SK-N-SH (cell line): ENCODE data around the gene ARHGAP42. TPM values are rescaled to one million over a fixed set of nuclear protein-coding genes. Genes with fewer than 3 reads are reported as not detected.
A peak's percentile ranks its signal among the peaks of the same experiment; 100 is the strongest.

Experiments
- CTCF ChIA-PET: fragments of 300-600, 350-600 bp; formaldehyde crosslinking; extraction: SDS; loops from one replicate; lab custom pipeline; 2021; lab: Yijun Ruan, JAX
- POLR2A ChIA-PET: fragments of 350-600 bp; sonication (Branson Sonifier 250); formaldehyde crosslinking; extraction: SDS; loops from one replicate; lab custom pipeline; 2020; ENCODE audit warnings: antibody characterized with exemption, inconsistent platforms; lab: Yijun Ruan, JAX
- DNase-seq: peaks from one replicate; pipeline ENCODE4 v3.0.0; 2012
- H2AFZ ChIP-seq: fragments of 200-600 bp; sonication (generic); 2 replicates; pipeline ENCODE4 v1.8.1; 2016; ENCODE audit warnings: antibody characterized with exemption, mild to moderate bottlenecking, low read depth
- H3F3A ChIP-seq: fragments of 200-600 bp; sonication (generic); replicated peaks from 2 replicates; pipeline ENCODE3; 2016; ENCODE audit warnings: antibody characterized with exemption, mild to moderate bottlenecking; ENCODE audit not compliant: insufficient read depth
- H3K27ac ChIP-seq, 2 experiments: fragments of 200-500 bp in 1 of 2; fragments of 200-600 bp in 1 of 2; sonication (Bioruptor generic) in 1 of 2; sonication (generic), shearing (Covaris generic) in 1 of 2; 2 replicates each; pipeline versions ENCODE4 v1.5.1 to v1.6.1; 2014 to 2016; ENCODE audit warnings: low read depth in 2 of 2, inconsistent platforms in 1 of 2, low read length in 1 of 2, mild to moderate bottlenecking in 1 of 2, mixed read lengths in 1 of 2
- H3K27me3 ChIP-seq: fragments of 200-600 bp; sonication (generic), shearing (Covaris generic); 2 replicates; pipeline ENCODE4 v1.6.1; 2016; ENCODE audit warnings: mixed run types; ENCODE audit not compliant: insufficient read depth
- H3K36me3 ChIP-seq, 2 experiments: fragments of 200-500 bp in 1 of 2; fragments of 200-600 bp in 1 of 2; sonication (Bioruptor generic) in 1 of 2; sonication (generic) in 1 of 2; replicated peaks in 1 of 2; 2 replicates each; pipeline versions ENCODE3 to v1.5.1; 2014 to 2016; ENCODE audit warnings: low read length in 1 of 2, mild to moderate bottlenecking in 1 of 2; ENCODE audit not compliant: insufficient read depth in 2 of 2, control insufficient read depth in 1 of 2
- H3K4me1 ChIP-seq, 2 experiments: fragments of 200-500 bp in 1 of 2; fragments of 200-600 bp in 1 of 2; sonication (Bioruptor generic) in 1 of 2; sonication (generic), shearing (Covaris generic) in 1 of 2; 2 replicates each; pipeline versions ENCODE4 v1.5.1 to v1.6.1; 2014 to 2016; ENCODE audit warnings: low read depth in 1 of 2, low read length in 1 of 2, mixed run types in 1 of 2; ENCODE audit not compliant: insufficient read depth in 2 of 2, control insufficient read depth in 1 of 2
- H3K4me2 ChIP-seq: fragments of 200-600 bp; sonication (generic), shearing (Covaris generic); 2 replicates; pipeline ENCODE4 v1.6.1; 2017; ENCODE audit warnings: mixed run types
- H3K4me3 ChIP-seq, 2 experiments: fragments of 200-500 bp in 1 of 2; fragments of 200-600 bp in 1 of 2; sonication (Bioruptor generic) in 1 of 2; sonication (generic), shearing (Covaris generic) in 1 of 2; 2 replicates each; pipeline versions ENCODE4 v1.5.1 to v1.8.1; 2014 to 2016; ENCODE audit warnings: low read depth in 2 of 2, inconsistent platforms in 1 of 2, low read length in 1 of 2, mild to moderate bottlenecking in 1 of 2, mixed read lengths in 1 of 2, moderate library complexity in 1 of 2
- H3K79me2 ChIP-seq: fragments of 200-600 bp; sonication (generic); 2 replicates; pipeline ENCODE4 v1.8.1; 2017; ENCODE audit warnings: mild to moderate bottlenecking; ENCODE audit not compliant: insufficient read depth
- H3K9ac ChIP-seq: fragments of 200-600 bp; sonication (generic); 2 replicates; pipeline ENCODE4 v1.6.1; 2017; ENCODE audit warnings: mixed run types
- H3K9me2 ChIP-seq: fragments of 200-600 bp; sonication (generic); 2 replicates; pipeline ENCODE4 v1.6.1; 2017; ENCODE audit warnings: mixed run types
- H3K9me3 ChIP-seq: fragments of 200-600 bp; sonication (generic); 2 replicates; pipeline ENCODE4 v1.6.1; 2017; ENCODE audit warnings: mixed run types, mild to moderate bottlenecking, moderate library complexity
- H4K20me1 ChIP-seq: fragments of 200-600 bp; sonication (generic); 2 replicates; pipeline ENCODE4 v1.6.1; 2017; ENCODE audit warnings: mild to moderate bottlenecking, mixed run types; ENCODE audit not compliant: insufficient read depth
- FOSL2 ChIP-seq: IDR thresholded peaks from 2 replicates; pipeline ENCODE4 v1.4.0; 2012; ENCODE audit warnings: low read depth, mild to moderate bottlenecking, moderate library complexity, borderline replicate concordance
- GABPA ChIP-seq: IDR thresholded peaks from 2 replicates; pipeline ENCODE4 v1.4.0; 2012; ENCODE audit warnings: low read depth, mild to moderate bottlenecking
- IRF3 ChIP-seq: fragments of 150-350 bp; IDR thresholded peaks from 2 replicates; pipeline ENCODE4 v1.6.1; 2016; ENCODE audit warnings: mild to moderate bottlenecking, low read depth, low read length
- NRF1 ChIP-seq: IDR thresholded peaks from 2 replicates; pipeline ENCODE4 v1.6.1; 2012; ENCODE audit warnings: low read depth, mild to moderate bottlenecking, low read length
- RAD21 ChIP-seq: IDR thresholded peaks from 2 replicates; pipeline ENCODE4 v1.6.1; 2012; ENCODE audit warnings: mild to moderate bottlenecking, low read length
- RCOR1 ChIP-seq: fragments of 150-350 bp; IDR thresholded peaks from 2 replicates; pipeline ENCODE4 v1.6.1; 2017; ENCODE audit warnings: antibody characterized with exemption, low read length
- REST ChIP-seq: IDR thresholded peaks from 2 replicates; pipeline ENCODE4 v1.6.1; 2012; ENCODE audit warnings: mild to moderate bottlenecking, low read depth, low read length, moderate library complexity
- ZBTB33 ChIP-seq: IDR thresholded peaks from 2 replicates; pipeline ENCODE4 v1.4.0; 2012; ENCODE audit warnings: low read depth, borderline replicate concordance
- WGBS: methylation state at CpG from one replicate; pipeline ENCODE4 v1.1.6; 2017; ENCODE audit warnings: low lambda C conversion rate; 5-methylcytosine and 5-hydroxymethylcytosine counted together
- polyA plus RNA-seq, 3 experiments: library from polyadenylated mRNA; depleted of rRNA; stranded (reverse); fragments of >200 nt; gene quantifications; 2 replicates each; pipeline ENCODE4 v1.2.3, GENCODE V29; 2012

The ARHGAP42 gene
- polyA plus RNA-seq, 1 of the 3 experiments (the other 2 are of a cell fraction) = 0.02 TPM

- WGBS = 7% methylated on average over 2 of the region's 4 CpGs
- Histone ChIP-seq H3K36me3 (no peaks in the 10 kb centered on the region), H3K9ac (no peak overlapping the region), H4K20me1 (no peaks in the 10 kb centered on the region), H3K27me3 (peaks cover 13% of the 10 kb centered on the region; the same call in 1 of the 2 replicates), H3K4me3 (no peak overlapping the region), H3F3A (no peaks in the 10 kb centered on the region), H3K4me2 (no peak overlapping the region), H3K9me2 (no peaks in the 10 kb centered on the region), H3K79me2 (no peaks in the 10 kb centered on the region), H2AFZ (no peak overlapping the region), H3K4me1 (no peaks in the 10 kb centered on the region), H3K9me3 (no peaks in the 10 kb centered on the region; the same call in 1 of the 2 replicates), H3K27ac (no peak overlapping the region)
- ChIA-PET POLR2A (no interaction called here), CTCF (interaction anchor here (0.6 kb wide), 1 partner anchor 12 kb away, joined by 3 read pairs; no protein-coding TSS in a partner anchor)
- DNase-seq = peak; percentile 1
- TF ChIP-seq GABPA (no peak), ZBTB33 (no peak), REST (no peak), IRF3 (no peak)
These were observed 316.4 kb downstream of the ARHGAP42 start for GRCh38 chr11:101003468-101003867.

GRCh38 chr11:101008961-101009689, 322.0 kb downstream of the ARHGAP42 start:
- no peak overlapping the region for H3K27ac ChIP-seq
- DNase-seq = no peak

More at GRCh38 chr11:101008961-101009689, 322.0 kb downstream of the ARHGAP42 start:
- Histone ChIP-seq H3K27me3 (no peaks in the 10 kb centered on the region), H3K4me3 (no peak overlapping the region), H3K4me2 (no peak overlapping the region), H2AFZ (no peak overlapping the region), H4K20me1 (no peaks in the 10 kb centered on the region), H3K9me3 (no peaks in the 10 kb centered on the region), H3F3A (no peaks in the 10 kb centered on the region), H3K4me1 (no peaks in the 10 kb centered on the region), H3K36me3 (no peaks in the 10 kb centered on the region), H3K9me2 (no peaks in the 10 kb centered on the region; the same call in 1 of the 2 replicates), H3K79me2 (no peaks in the 10 kb centered on the region), H3K9ac (no peak overlapping the region)
- TF ChIP-seq RAD21 (no peak), FOSL2 (no peak), REST (no peak), RCOR1 (no peak), NRF1 (no peak)
- ChIA-PET POLR2A (no interaction called here), CTCF (no interaction called here)
- 0% methylated on average over 1 of the region's 1 CpG for WGBS
